Peyer's patch (tissue), 4 donors: ENCODE measurements around the gene SOCS1.

ENCODE experiments used
- CTCF ChIP-seq, 6 experiments: fragments of 450-650 bp in 4 of 6; fragments of 200-600 bp in 2 of 6; sonication (generic) in 1 of 6; IDR thresholded peaks; one replicate each; pipeline ENCODE4 v1.5.1; 2017 to 2019; ENCODE audit warnings: antibody characterized with exemption in 6 of 6, mild to moderate bottlenecking in 3 of 6, moderate library complexity in 1 of 6
- POLR2A ChIP-seq, 2 donors: fragments of 450-650 bp; IDR thresholded peaks; one replicate each; pipeline ENCODE4 v1.5.1; 2017; ENCODE audit warnings: antibody characterized with exemption in 2 of 2, mild to moderate bottlenecking in 2 of 2, moderate library complexity in 2 of 2

- no peak for TF ChIP-seq CTCF (IDR thresholded peaks at IDR 0.05)
- no peak for TF ChIP-seq POLR2A (IDR thresholded peaks at IDR 0.05)
Observed at GRCh38 chr16:11276896-11277593, 21.0 kb upstream of the SOCS1 start.
